HG03521 (cell line): Measurements from ENCODE around the gene SMARCE1.
"Not testable (repeated sequence)": the region's sequence is repeated elsewhere in the genome, so short reads cannot be mapped to it uniquely, and the experiment has no call there.

Experiments used
- ATAC-seq: cut with Tn5 transposase; IDR thresholded peaks from one replicate; pipeline ENCODE4 v1.9.1; 2021; ENCODE audit warnings: mild to moderate bottlenecking, moderate library complexity; ENCODE audit not compliant: unreplicated experiment

SMARCE1 gene

GRCh38 chr17:40586264-40586663 lies 61.4 kb downstream of the SMARCE1 start:
- not testable (repeated sequence) for ATAC-seq

GRCh38 chr17:40584950-40585349 lies 62.7 kb downstream of the SMARCE1 start:
- ATAC-seq, result not testable (repeated sequence)

- ATAC-seq, result peak; percentile 74
Measured at GRCh38 chr17:40582328-40582901, 65.2 kb downstream of the SMARCE1 start.

- ATAC-seq, result no peak
Measured at GRCh38 chr17:40580140-40580539, 67.5 kb downstream of the SMARCE1 start.

- no peak for ATAC-seq
Measured at GRCh38 chr17:40579471-40579870, 68.1 kb downstream of the SMARCE1 start.

GRCh38 chr17:40577611-40578065 lies 70.0 kb downstream of the SMARCE1 start:
- no peak for ATAC-seq

- ATAC-seq, result no peak
Measured at GRCh38 chr17:40576113-40576740, 71.4 kb downstream of the SMARCE1 start.
